ENCODE results near the gene ZFHX3. TPM values are rescaled to one million over a fixed set of nuclear protein-coding genes. Genes with fewer than 3 reads are reported as not detected.

Gene ZFHX3
- polyA plus RNA-seq, 1 donor (not counting 4 experiments of a cell fraction or from before 2014, with no cell fraction given), result 1.2 TPM

GRCh38 chr16:72921106-72921505 is 126.8 kb downstream of the ZFHX3 start:
- dilution Hi-C loops (cut with MboI; ENCODE audit: extremely low pct_ligation_motif_present, low sequenced_read_pairs), result no loop called here
- no peak for TF ChIP-seq CTCF (optimal IDR thresholded peaks at IDR 0.05 in 1 of 3, IDR thresholded peaks at IDR 0.05 in 1 of 3, conservative IDR thresholded peaks at IDR 0.05 in 1 of 3; ENCODE audit: extremely low read depth in 1 of 3, insufficient read depth in 2 of 3, low read length in 3 of 3)
- TF ChIP-seq EZH2 (IDR thresholded peaks at IDR 0.05; ENCODE audit: low read length), result no peak
- no peak overlapping the region for H3K4me2 ChIP-seq (ENCODE audit: control insufficient read depth, extremely low read depth, insufficient read depth, low read depth, low read length)
- no peaks in the 10 kb centered on the region for H3K36me3 ChIP-seq (ENCODE audit: control insufficient read depth in 2 of 2, extremely low read depth in 1 of 2, insufficient read depth in 2 of 2, low read length in 2 of 2)
- H3K9me3 ChIP-seq (ENCODE audit: control insufficient read depth, low read depth, low read length), result no peaks in the 10 kb centered on the region
- no peaks in the 10 kb centered on the region for H3K9me1 ChIP-seq (ENCODE audit: control insufficient read depth, extremely low read depth, insufficient read depth, low read length)
- no peak overlapping the region for H2AFZ ChIP-seq (ENCODE audit: control insufficient read depth, low read length)
- no peak overlapping the region for H3K27ac ChIP-seq (ENCODE audit: control insufficient read depth, insufficient read depth, low read length)
- no peak overlapping the region for H3K4me3 ChIP-seq (ENCODE audit: control insufficient read depth in 2 of 3, extremely low read depth in 1 of 3, insufficient read depth in 2 of 3, low read depth in 1 of 3, low read length in 3 of 3)
- H3K4me1 ChIP-seq (ENCODE audit: control insufficient read depth, extremely low read depth, insufficient read depth, low read length), result no peaks in the 10 kb centered on the region
- no peak overlapping the region for H3K9ac ChIP-seq (ENCODE audit: control insufficient read depth, extremely low read depth, insufficient read depth, low read length)
- DNase-seq (ENCODE audit: low read depth, low spot score), result no peak
- FAIRE-seq, result no peak
- peaks cover 6% of the 10 kb centered on the region for H4K20me1 ChIP-seq (ENCODE audit: control insufficient read depth, extremely low read depth, insufficient read depth, low read length)
- no peaks in the 10 kb centered on the region for H3K79me2 ChIP-seq (ENCODE audit: control insufficient read depth, insufficient read depth, low read length)
- H3K27me3 ChIP-seq (ENCODE audit: control insufficient read depth, extremely low read depth, insufficient read depth, low read length), result peaks cover 11% of the 10 kb centered on the region

GRCh38 chr16:72917051-72917450 is 130.9 kb downstream of the ZFHX3 start:
- Histone ChIP-seq H2AFZ (ENCODE audit: control insufficient read depth, low read length) (no peak overlapping the region), H3K27ac (ENCODE audit: control insufficient read depth, insufficient read depth, low read length) (no peak overlapping the region), H3K9me3 (ENCODE audit: control insufficient read depth, low read depth, low read length) (no peaks in the 10 kb centered on the region), H4K20me1 (ENCODE audit: control insufficient read depth, extremely low read depth, insufficient read depth, low read length) (peaks cover 11% of the 10 kb centered on the region), H3K9me1 (ENCODE audit: control insufficient read depth, extremely low read depth, insufficient read depth, low read length) (no peaks in the 10 kb centered on the region), H3K79me2 (ENCODE audit: control insufficient read depth, insufficient read depth, low read length) (no peaks in the 10 kb centered on the region), H3K27me3 (ENCODE audit: control insufficient read depth, extremely low read depth, insufficient read depth, low read length) (no peaks in the 10 kb centered on the region), H3K9ac (ENCODE audit: control insufficient read depth, extremely low read depth, insufficient read depth, low read length) (no peak overlapping the region), H3K36me3 (ENCODE audit: control insufficient read depth in 2 of 2, extremely low read depth in 1 of 2, insufficient read depth in 2 of 2, low read length in 2 of 2) (no peaks in the 10 kb centered on the region), H3K4me3 (ENCODE audit: control insufficient read depth in 2 of 3, extremely low read depth in 1 of 3, insufficient read depth in 2 of 3, low read depth in 1 of 3, low read length in 3 of 3) (no peak overlapping the region), H3K4me1 (ENCODE audit: control insufficient read depth, extremely low read depth, insufficient read depth, low read length) (no peaks in the 10 kb centered on the region), H3K4me2 (ENCODE audit: control insufficient read depth, extremely low read depth, insufficient read depth, low read depth, low read length) (no peak overlapping the region)
- no peak for DNase-seq (ENCODE audit: low read depth, low spot score)
- TF ChIP-seq CTCF (optimal IDR thresholded peaks at IDR 0.05 in 1 of 3, IDR thresholded peaks at IDR 0.05 in 1 of 3, conservative IDR thresholded peaks at IDR 0.05 in 1 of 3; ENCODE audit: extremely low read depth in 1 of 3, insufficient read depth in 2 of 3, low read length in 3 of 3) (no peak), EZH2 (IDR thresholded peaks at IDR 0.05; ENCODE audit: low read length) (no peak)
- dilution Hi-C loops (cut with MboI; ENCODE audit: extremely low pct_ligation_motif_present, low sequenced_read_pairs), result no loop called here
- FAIRE-seq, result no peak
